Esophagus muscularis mucosa (tissue), 4 donors: ENCODE results near the gene RFESD.

Source experiments
- EP300 ChIP-seq: sonication (generic); formaldehyde crosslinking; IDR thresholded peaks from one replicate; pipeline ENCODE4 v1.6.1; 2017; ENCODE audit warnings: antibody characterized with exemption
- POLR2A ChIP-seq: fragments of 450-650 bp; IDR thresholded peaks from one replicate; pipeline ENCODE4 v1.6.1; 2017; ENCODE audit warnings: antibody characterized with exemption, moderate library complexity, mild to moderate bottlenecking, low read depth
- POLR2AphosphoS5 ChIP-seq, 2 donors: sonication (generic); formaldehyde crosslinking; IDR thresholded peaks; one replicate each; pipeline ENCODE4 v1.6.1; 2017; ENCODE audit warnings: antibody characterized with exemption in 2 of 2
- TF ChIP-seq, protein P1 (sequence below), 3 experiments: fragments of 200-600 bp in 2 of 3; fragments of 450-650 bp in 1 of 3; sonication (generic) in 2 of 3; IDR thresholded peaks; one replicate each; pipeline ENCODE4 v1.5.1; 2017 to 2019; ENCODE audit warnings: antibody characterized with exemption in 3 of 3, mild to moderate bottlenecking in 2 of 3, moderate library complexity in 1 of 3

- TF ChIP-seq, protein P1, sequence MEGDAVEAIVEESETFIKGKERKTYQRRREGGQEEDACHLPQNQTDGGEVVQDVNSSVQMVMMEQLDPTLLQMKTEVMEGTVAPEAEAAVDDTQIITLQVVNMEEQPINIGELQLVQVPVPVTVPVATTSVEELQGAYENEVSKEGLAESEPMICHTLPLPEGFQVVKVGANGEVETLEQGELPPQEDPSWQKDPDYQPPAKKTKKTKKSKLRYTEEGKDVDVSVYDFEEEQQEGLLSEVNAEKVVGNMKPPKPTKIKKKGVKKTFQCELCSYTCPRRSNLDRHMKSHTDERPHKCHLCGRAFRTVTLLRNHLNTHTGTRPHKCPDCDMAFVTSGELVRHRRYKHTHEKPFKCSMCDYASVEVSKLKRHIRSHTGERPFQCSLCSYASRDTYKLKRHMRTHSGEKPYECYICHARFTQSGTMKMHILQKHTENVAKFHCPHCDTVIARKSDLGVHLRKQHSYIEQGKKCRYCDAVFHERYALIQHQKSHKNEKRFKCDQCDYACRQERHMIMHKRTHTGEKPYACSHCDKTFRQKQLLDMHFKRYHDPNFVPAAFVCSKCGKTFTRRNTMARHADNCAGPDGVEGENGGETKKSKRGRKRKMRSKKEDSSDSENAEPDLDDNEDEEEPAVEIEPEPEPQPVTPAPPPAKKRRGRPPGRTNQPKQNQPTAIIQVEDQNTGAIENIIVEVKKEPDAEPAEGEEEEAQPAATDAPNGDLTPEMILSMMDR (IDR thresholded peaks at IDR 0.05): no peak
- TF ChIP-seq EP300 (no peak), POLR2A (no peak), POLR2AphosphoS5 (IDR thresholded peaks at IDR 0.05) (no peak)
Observed at GRCh38 chr5:95621839-95622629, 24.5 kb upstream of the RFESD start.
